Thymus (tissue), 11 donors: ENCODE data around the gene MAD2L1BP. TPM values are rescaled to one million over a fixed set of nuclear protein-coding genes. Genes with fewer than 3 reads are reported as not detected.

Experiments
- DNase-seq, 9 donors: peaks; one replicate each; pipeline ENCODE4 v3.0.0-alpha.2; 2013; ENCODE audit warnings: low spot score in 9 of 9, low read depth in 6 of 9, missing footprints in 1 of 9
- H3K27ac ChIP-seq, 2 donors: one replicate each; pipeline ENCODE4 v1.5.1; 2013; ENCODE audit warnings: control low read depth in 1 of 2, low read depth in 1 of 2, low read length in 1 of 2, mild to moderate bottlenecking in 1 of 2, moderate library complexity in 1 of 2
- H3K27me3 ChIP-seq, 2 donors: one replicate each; pipeline ENCODE4 v1.5.1; 2013; ENCODE audit warnings: low read length in 1 of 2; ENCODE audit not compliant: control insufficient read depth in 2 of 2, insufficient read depth in 1 of 2
- H3K36me3 ChIP-seq, 2 donors: one replicate each; pipeline ENCODE4 v1.5.1; 2013; ENCODE audit warnings: low read length in 1 of 2, mild to moderate bottlenecking in 1 of 2, moderate library complexity in 1 of 2; ENCODE audit not compliant: control insufficient read depth in 2 of 2, insufficient read depth in 2 of 2
- H3K4me1 ChIP-seq, 2 donors: one replicate each; pipeline ENCODE4 v1.5.1; 2013; ENCODE audit warnings: low read length in 2 of 2; ENCODE audit not compliant: control insufficient read depth in 2 of 2, insufficient read depth in 2 of 2
- H3K4me3 ChIP-seq, 2 donors: one replicate each; pipeline ENCODE4 v1.5.1; 2013; ENCODE audit warnings: low read length in 2 of 2, control low read depth in 1 of 2, mild to moderate bottlenecking in 1 of 2
- H3K9me3 ChIP-seq, 2 donors: one replicate each; pipeline ENCODE4 v1.5.1; 2013; ENCODE audit warnings: low read length in 1 of 2, mild to moderate bottlenecking in 1 of 2; ENCODE audit not compliant: control insufficient read depth in 2 of 2, insufficient read depth in 1 of 2
- WGBS: extraction: QIAGEN DNeasy Blood & Tissue Kit; methylation state at CpG from one replicate; pipeline ENCODE4 v1.1.7; 2013; 5-methylcytosine and 5-hydroxymethylcytosine counted together
- polyA plus RNA-seq: library from polyadenylated mRNA; stranded (reverse); fragments of 200-250 nt; gene quantifications from one replicate; pipeline ENCODE4 v1.2.3, GENCODE V29; 2013
- total RNA-seq: library from RNA; stranded (reverse); fragments of 120-200 nt; gene quantifications from one replicate; pipeline ENCODE4 v1.2.4, GENCODE V29; 2013
- donor health status: healthy.

Gene MAD2L1BP
- total and polyA plus RNA-seq, 2 donors: 33.9 to 48.4 TPM

DNA sequence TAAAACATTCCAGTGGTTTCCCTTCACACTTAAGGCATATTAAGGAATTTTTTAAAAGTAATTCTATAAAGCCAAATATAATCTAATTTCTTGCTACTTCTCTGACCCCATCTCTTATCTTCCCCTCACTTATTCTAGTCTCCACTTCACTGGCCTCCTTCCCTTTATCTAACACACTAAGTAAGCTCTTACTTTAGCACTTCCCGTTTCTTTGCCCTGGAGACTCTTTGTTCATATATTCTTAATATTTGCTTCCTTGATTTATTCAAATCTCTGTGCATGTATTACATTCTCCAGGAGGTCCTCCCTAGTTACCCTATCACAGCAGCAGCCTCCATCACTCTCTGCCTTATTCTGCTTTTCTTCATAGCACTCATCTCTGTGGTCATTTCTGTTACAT is 26.8 kb upstream of the MAD2L1BP start:
- no peak for DNase-seq
- WGBS: 93% methylated on average over 1 of the region's 1 CpG
- peaks cover 33 to 73% of the 10 kb centered on the region in 2 donors for H3K36me3 ChIP-seq
- peaks cover 0 to 2% of the 10 kb centered on the region in 2 donors for H3K4me1 ChIP-seq
- no peak overlapping the region for H3K4me3 ChIP-seq
- no peaks in the 10 kb centered on the region for H3K9me3 ChIP-seq
- H3K27ac ChIP-seq: no peak overlapping the region
- no peaks in the 10 kb centered on the region for H3K27me3 ChIP-seq

DNA sequence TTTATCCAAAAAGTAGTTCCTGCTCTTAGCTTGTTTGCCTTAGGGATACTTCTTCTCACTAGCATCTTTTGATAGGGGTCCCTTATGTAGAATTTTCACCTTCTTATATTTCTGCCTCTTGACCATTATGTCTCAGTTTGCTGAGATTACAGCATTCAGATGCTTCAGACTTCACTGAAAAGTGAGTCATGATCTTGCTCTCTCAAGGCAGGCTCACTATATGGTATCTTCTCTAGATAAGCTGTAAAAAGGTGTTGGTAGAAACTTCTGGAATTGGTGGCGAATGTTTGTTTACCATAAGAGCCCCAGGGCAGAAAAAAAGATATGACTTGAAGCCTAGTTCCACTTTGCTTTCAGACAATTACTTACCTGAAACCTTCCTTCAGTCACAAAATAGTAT is 26.2 kb upstream of the MAD2L1BP start:
- H3K36me3 ChIP-seq: peaks cover 33 to 73% of the 10 kb centered on the region in 2 donors
- no peak for DNase-seq
- H3K4me1 ChIP-seq: peaks cover 0 to 2% of the 10 kb centered on the region in 2 donors
- no peak overlapping the region for H3K27ac ChIP-seq
- H3K9me3 ChIP-seq: no peaks in the 10 kb centered on the region
- no peak overlapping the region for H3K4me3 ChIP-seq
- no peaks in the 10 kb centered on the region for H3K27me3 ChIP-seq
- WGBS: 100% methylated on average over 1 of the region's 1 CpG

DNA sequence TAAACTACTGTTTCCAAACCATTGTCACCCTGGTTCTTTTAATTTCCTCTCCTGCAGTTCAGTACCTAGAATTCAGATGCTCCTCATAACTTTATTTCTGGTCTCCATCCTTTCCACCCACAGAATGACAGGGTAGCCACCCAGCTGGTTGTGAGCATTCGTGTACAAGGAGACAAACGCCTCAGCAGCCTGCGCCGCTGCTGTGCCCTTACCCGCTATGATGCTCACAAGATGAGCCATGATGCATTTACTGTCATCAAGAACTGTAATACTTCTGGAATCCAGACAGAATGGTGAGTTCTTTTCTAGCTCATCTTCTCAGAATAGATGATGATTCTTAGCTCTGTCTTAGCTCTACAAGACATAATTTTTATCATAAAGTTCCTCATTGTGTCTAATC is 25.2 kb upstream of the MAD2L1BP start:
- WGBS: 99% methylated on average over 5 of the region's 5 CpGs
- no peak overlapping the region for H3K27ac ChIP-seq
- no peaks in the 10 kb centered on the region for H3K9me3 ChIP-seq
- peaks cover 0 to 2% of the 10 kb centered on the region in 2 donors for H3K4me1 ChIP-seq
- no peaks in the 10 kb centered on the region for H3K27me3 ChIP-seq
- no peak overlapping the region for H3K4me3 ChIP-seq
- H3K36me3 ChIP-seq: peaks cover 27 to 66% of the 10 kb centered on the region in 2 donors
- DNase-seq: no peak

DNA sequence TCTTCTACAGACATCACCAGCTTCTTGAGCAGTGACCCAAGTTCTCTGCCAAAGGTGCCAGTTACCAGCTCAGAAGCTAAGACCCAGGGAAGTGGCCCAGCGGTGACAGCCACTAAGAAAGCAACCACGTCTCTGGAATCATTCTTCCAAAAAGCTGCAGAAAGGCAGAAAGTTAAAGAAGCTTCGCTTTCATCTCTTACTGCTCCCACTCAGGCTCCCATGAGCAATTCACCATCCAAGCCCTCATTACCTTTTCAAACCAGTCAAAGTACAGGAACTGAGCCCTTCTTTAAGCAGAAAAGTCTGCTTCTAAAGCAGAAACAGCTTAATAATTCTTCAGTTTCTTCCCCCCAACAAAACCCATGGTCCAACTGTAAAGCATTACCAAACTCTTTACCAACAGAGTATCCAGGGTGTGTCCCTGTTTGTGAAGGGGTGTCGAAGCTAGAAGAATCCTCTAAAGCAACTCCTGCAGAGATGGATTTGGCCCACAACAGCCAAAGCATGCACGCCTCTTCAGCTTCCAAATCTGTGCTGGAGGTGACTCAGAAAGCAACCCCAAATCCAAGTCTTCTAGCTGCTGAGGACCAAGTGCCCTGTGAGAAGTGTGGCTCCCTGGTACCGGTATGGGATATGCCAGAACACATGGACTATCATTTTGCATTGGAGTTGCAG is 21.8 kb upstream of the MAD2L1BP start:
- no peak for DNase-seq
- H3K27ac ChIP-seq: no peak overlapping the region
- H3K27me3 ChIP-seq: no peaks in the 10 kb centered on the region
- H3K36me3 ChIP-seq: peaks cover 24 to 48% of the 10 kb centered on the region in 2 donors
- no peak overlapping the region for H3K4me3 ChIP-seq
- 99% methylated on average over 6 of the region's 6 CpGs for WGBS
- H3K4me1 ChIP-seq: no peaks in the 10 kb centered on the region
- H3K9me3 ChIP-seq: no peaks in the 10 kb centered on the region

DNA sequence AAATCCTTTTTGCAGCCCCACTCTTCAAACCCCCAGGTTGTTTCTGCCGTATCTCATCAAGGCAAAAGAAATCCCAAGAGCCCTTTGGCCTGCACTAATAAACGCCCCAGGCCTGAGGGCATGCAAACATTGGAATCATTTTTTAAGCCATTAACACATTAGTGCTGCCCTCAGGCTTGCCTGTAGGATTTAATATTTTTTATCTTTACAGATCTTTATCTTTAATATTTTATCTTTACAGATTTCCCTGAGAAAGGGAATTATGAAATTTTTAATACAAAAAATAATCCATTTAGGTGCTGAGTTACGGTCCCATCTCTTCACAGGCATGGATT is 21.3 kb upstream of the MAD2L1BP start:
- H3K4me1 ChIP-seq: no peaks in the 10 kb centered on the region
- H3K36me3 ChIP-seq: peaks cover 24 to 49% of the 10 kb centered on the region in 2 donors
- no peaks in the 10 kb centered on the region for H3K9me3 ChIP-seq
- 96% methylated on average over 3 of the region's 3 CpGs for WGBS
- H3K4me3 ChIP-seq: no peak overlapping the region
- DNase-seq: no peak
- no peaks in the 10 kb centered on the region for H3K27me3 ChIP-seq
- H3K27ac ChIP-seq: no peak overlapping the region

DNA sequence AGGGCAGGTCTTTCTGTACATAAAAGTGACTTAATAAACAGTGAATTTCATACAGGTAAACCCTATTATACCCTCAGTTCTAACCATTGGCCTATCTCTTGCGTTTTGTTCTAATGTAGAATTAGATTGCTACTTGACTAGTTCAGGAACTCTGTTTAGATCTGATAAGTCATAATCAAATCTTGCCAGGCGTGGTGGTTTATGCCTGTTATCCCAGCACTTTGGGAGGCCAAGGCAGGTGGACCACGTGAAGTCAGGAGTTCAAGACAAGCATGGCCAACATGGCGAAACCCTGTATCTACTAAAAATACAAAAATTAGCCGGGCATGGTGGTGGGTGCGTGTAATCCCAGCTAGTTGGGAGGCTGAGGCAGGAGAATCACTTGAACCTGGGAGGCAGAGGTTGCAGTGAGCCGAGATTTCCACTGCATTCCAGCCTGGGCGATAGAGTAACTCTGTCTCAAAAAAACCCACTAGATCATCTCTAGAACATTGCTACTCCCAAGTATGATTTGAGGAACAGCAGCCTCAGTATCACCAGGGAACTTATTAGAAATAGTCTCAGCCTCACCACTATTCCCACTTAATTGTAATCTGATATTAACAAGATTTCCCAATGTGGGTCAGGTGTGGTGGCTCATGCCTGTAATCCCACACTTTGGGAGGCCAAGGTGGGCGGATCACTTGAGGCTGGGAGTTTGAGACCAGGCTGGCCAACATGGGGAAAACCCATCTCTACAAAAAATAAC is 18.7 kb upstream of the MAD2L1BP start:
- WGBS: 96% methylated on average over 9 of the region's 9 CpGs
- Histone ChIP-seq H3K36me3 (peaks cover 35 to 57% of the 10 kb centered on the region in 2 donors), H3K4me3 (no peak overlapping the region), H3K4me1 (no peaks in the 10 kb centered on the region), H3K27me3 (no peaks in the 10 kb centered on the region), H3K27ac (no peak overlapping the region), H3K9me3 (no peaks in the 10 kb centered on the region)
- DNase-seq: no peak

DNA sequence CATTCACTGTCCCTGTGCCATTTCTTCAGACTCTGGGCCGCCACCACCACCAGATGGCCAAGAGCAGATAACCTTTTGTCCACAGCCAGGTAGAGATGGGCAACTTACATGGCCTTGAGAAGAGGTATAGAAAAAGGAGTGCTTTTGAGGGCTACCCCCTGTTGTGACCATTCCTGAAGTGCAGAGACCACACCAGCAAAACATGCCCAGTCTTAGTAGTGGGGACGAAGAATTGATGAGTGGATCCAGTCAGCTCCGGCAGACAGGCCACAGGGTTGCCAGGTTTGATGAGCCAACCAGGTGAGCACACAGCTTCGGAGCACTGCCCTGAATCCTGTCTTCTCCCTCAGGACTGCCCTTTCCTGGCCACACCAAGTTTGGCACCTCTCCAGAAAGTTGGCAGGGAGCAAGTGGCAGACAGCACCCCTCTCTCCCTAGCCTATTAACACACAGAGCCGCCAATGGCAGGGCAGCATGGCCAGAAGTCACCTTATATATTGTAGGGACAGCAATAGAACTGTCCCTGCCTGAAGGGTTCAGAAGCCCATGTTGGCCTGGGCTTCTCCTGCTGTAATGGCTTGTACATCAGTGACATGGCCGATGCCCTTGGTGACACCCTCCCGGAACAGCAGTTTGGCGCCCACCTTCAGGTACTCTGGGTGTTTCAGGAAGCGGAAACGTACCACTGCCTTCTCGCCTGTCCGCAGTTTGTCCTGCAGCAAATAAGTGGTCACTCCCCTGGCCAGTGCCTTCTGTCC is 14.4 kb upstream of the MAD2L1BP start:
- Histone ChIP-seq H3K9me3 (no peaks in the 10 kb centered on the region), H3K36me3 (peaks cover 68 to 74% of the 10 kb centered on the region in 2 donors), H3K4me1 (no peaks in the 10 kb centered on the region), H3K4me3 (no peak overlapping the region), H3K27me3 (no peaks in the 10 kb centered on the region), H3K27ac (no peak overlapping the region)
- 97% methylated on average over 12 of the region's 12 CpGs for WGBS
- DNase-seq: no peak

DNA sequence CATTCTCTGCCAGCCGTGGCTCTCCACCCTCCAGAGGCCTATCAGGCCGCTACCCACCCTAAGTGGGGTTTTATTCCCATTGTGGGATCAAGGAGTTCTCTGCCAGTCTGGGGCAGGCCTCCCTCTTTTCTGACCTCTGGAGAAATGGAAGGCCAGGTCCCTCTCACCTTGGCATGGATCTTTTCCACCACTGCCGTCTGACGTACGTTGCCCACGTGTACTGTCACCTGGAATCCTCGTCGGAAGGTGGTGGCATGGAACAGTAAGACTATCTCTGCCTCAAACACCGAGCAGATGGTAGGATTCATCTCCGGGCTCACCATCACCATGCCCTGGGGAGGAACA is 13.8 kb upstream of the MAD2L1BP start:
- Histone ChIP-seq H3K36me3 (peaks cover 69 to 76% of the 10 kb centered on the region in 2 donors), H3K4me1 (peaks cover 0 to 1% of the 10 kb centered on the region in 2 donors), H3K27me3 (no peaks in the 10 kb centered on the region), H3K27ac (no peak overlapping the region), H3K9me3 (no peaks in the 10 kb centered on the region), H3K4me3 (no peak overlapping the region)
- WGBS: 97% methylated on average over 10 of the region's 10 CpGs
- no peak for DNase-seq

DNA sequence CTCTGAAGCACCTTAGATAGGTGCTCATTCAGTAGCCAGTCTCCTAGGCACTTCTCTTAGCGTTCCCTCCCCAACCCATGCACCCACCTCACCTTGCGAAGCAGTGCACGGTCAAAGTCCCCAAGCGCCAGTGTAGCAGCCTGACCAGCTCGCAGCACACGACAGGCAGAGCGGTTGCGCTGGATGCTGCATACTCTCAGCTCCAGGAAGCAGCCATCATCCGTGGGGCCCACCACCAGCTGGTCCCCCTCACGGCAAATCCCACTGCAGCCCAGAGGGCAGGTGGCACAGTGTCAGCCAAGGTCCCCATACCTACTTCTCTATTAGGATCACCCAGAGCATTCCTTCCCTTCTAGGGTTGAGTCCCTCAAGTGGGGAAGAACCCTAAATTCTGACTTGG is 13.1 kb upstream of the MAD2L1BP start:
- peaks cover 65 to 76% of the 10 kb centered on the region in 2 donors for H3K36me3 ChIP-seq
- H3K9me3 ChIP-seq: no peaks in the 10 kb centered on the region
- H3K27ac ChIP-seq: no peak overlapping the region
- DNase-seq: no peak
- no peak overlapping the region for H3K4me3 ChIP-seq
- H3K4me1 ChIP-seq: peaks cover 5 to 9% of the 10 kb centered on the region in 2 donors
- 99% methylated on average over 10 of the region's 10 CpGs for WGBS
- H3K27me3 ChIP-seq: no peaks in the 10 kb centered on the region
